ENCODE measurements around the gene NEK9.

GRCh38 chr14:75170772-75171171, 43.9 kb upstream of the NEK9 start:
- TF ChIP-seq CTCF (IDR thresholded peaks at IDR 0.05; ENCODE audit: low read depth, low read length) (no peak), POLR2A (IDR thresholded peaks at IDR 0.05; ENCODE audit: extremely low read depth, insufficient read length) (no peak)

All from NB4 (cell line).